HCT116 (cell line): Measurements from ENCODE around the gene SHISAL2B. TPM values are rescaled to one million over a fixed set of nuclear protein-coding genes. Genes with fewer than 3 reads are reported as not detected.

ENCODE experiments used
- ATAC-seq: fragments of 200-7000 bp; cut with Tn5 transposase; 2 replicates; pipeline ENCODE4 v1.9.1; 2020; ENCODE audit warnings: mild to moderate bottlenecking, moderate library complexity
- BruUV-seq: library from RNA; stranded (reverse); fragments of 400-500 nt; replicated peaks from 2 replicates; lab custom pipeline; 2021; lab: Mats Ljungman, UMichigan
- CTCF ChIA-PET: fragments of 300-600 bp; sonication (Branson Sonifier 250); formaldehyde crosslinking; loops from one replicate; lab custom pipeline; 2021; ENCODE audit warnings: antibody characterized with exemption; lab: Charles Lee
- POLR2A ChIA-PET: fragments of 300-600, 350-600 bp; sonication (Branson Sonifier 250); formaldehyde crosslinking; loops from one replicate; lab custom pipeline; 2021; ENCODE audit warnings: antibody characterized with exemption; lab: Charles Lee
- RAD21 ChIA-PET, 2 experiments: fragments of 300-600 bp; sonication (Branson Sonifier 250); formaldehyde crosslinking; loops; one replicate each; lab custom pipeline; 2023; ENCODE audit warnings: low total read pairs in 2 of 2; ENCODE audit not compliant: uncharacterized antibody in 2 of 2, unreplicated experiment in 2 of 2, low non-redundant PET in 1 of 2; lab: Charles Lee
- DNase-seq: peaks from one replicate; pipeline ENCODE4 v3.0.0-alpha.2; 2010; ENCODE audit warnings: low read depth, low spot score
- H2AFZ ChIP-seq: fragments of 200-600 bp; shearing (Covaris generic), sonication (generic); 2 replicates; pipeline ENCODE4 v1.6.1; 2017; ENCODE audit warnings: low read depth, mixed run types, mixed read lengths, antibody characterized with exemption, low read length; ENCODE audit not compliant: poor library complexity, severe bottlenecking
- H3K27ac ChIP-seq: 2 replicates; pipeline ENCODE4 v1.5.1; 2012; ENCODE audit warnings: low read depth, low read length
- H3K27me3 ChIP-seq: fragments of 200-600 bp; sonication (generic); 2 replicates; pipeline ENCODE4 v1.6.1; 2016; ENCODE audit warnings: mixed run types, low read length, mixed read lengths; ENCODE audit not compliant: insufficient read depth
- H3K36me3 ChIP-seq, 2 experiments: fragments of 200-500 bp in 1 of 2; fragments of 200-600 bp in 1 of 2; sonication (Bioruptor generic) in 1 of 2; sonication (generic) in 1 of 2; 2 replicates each; pipeline versions ENCODE4 v1.5.1 to v1.6.1; 2014 to 2016; ENCODE audit warnings: low read length in 2 of 2, inconsistent platforms in 1 of 2, mixed read lengths in 1 of 2, mixed run types in 1 of 2; ENCODE audit not compliant: insufficient read depth in 2 of 2, control insufficient read depth in 1 of 2
- H3K4me1 ChIP-seq, 2 experiments: fragments of 200-600 bp in 1 of 2; sonication (generic) in 1 of 2; 2 replicates each; pipeline versions ENCODE4 v1.5.1 to v1.6.1; 2012 to 2017; ENCODE audit warnings: low read length in 2 of 2, inconsistent platforms in 1 of 2, mild to moderate bottlenecking in 1 of 2, mixed read lengths in 1 of 2, mixed run types in 1 of 2, moderate library complexity in 1 of 2; ENCODE audit not compliant: insufficient read depth in 2 of 2, control insufficient read depth in 1 of 2
- H3K4me2 ChIP-seq: fragments of 200-600 bp; sonication (generic); 2 replicates; pipeline ENCODE4 v1.6.1; 2017; ENCODE audit warnings: mixed run types, low read length, mixed read lengths
- H3K4me3 ChIP-seq, 2 experiments: fragments of 200-600 bp in 1 of 2; sonication (generic) in 1 of 2; replicated peaks in 1 of 2; 2 replicates each; pipeline ENCODE4 v1.5.1; 2011 to 2016; ENCODE audit warnings: low read length in 2 of 2, control low read depth in 1 of 2, low read depth in 1 of 2, mild to moderate bottlenecking in 1 of 2, mixed read lengths in 1 of 2, mixed run types in 1 of 2
- H3K79me2 ChIP-seq: fragments of 200-600 bp; sonication (generic); 2 replicates; pipeline ENCODE4 v1.6.1; 2017; ENCODE audit warnings: mild to moderate bottlenecking, mixed run types, low read length, moderate library complexity, mixed read lengths; ENCODE audit not compliant: insufficient read depth
- H3K9ac ChIP-seq: fragments of 200-600 bp; sonication (generic); 2 replicates; pipeline ENCODE4 v1.6.1; 2016; ENCODE audit warnings: low read length, mixed read lengths
- H3K9me2 ChIP-seq: fragments of 200-600 bp; sonication (generic), shearing (Covaris generic); 2 replicates; pipeline ENCODE4 v1.6.1; 2017; ENCODE audit warnings: mixed run types, mild to moderate bottlenecking, moderate library complexity; ENCODE audit not compliant: insufficient read depth
- H3K9me3 ChIP-seq, 2 experiments: fragments of 200-500 bp in 1 of 2; fragments of 200-600 bp in 1 of 2; sonication (Bioruptor generic) in 1 of 2; sonication (generic) in 1 of 2; 2 replicates each; pipeline ENCODE4 v1.6.1; 2014 to 2017; ENCODE audit warnings: low read length in 2 of 2, mixed read lengths in 2 of 2, inconsistent platforms in 1 of 2, low read depth in 1 of 2, mild to moderate bottlenecking in 1 of 2, mixed run types in 1 of 2, moderate library complexity in 1 of 2; ENCODE audit not compliant: control insufficient read depth in 1 of 2, insufficient read depth in 1 of 2
- H4K20me1 ChIP-seq: fragments of 200-600 bp; sonication (generic), shearing (Covaris generic); 2 replicates; pipeline ENCODE4 v1.6.1; 2017; ENCODE audit warnings: mixed run types, mild to moderate bottlenecking, moderate library complexity; ENCODE audit not compliant: insufficient read depth
- CBX3 ChIP-seq: IDR thresholded peaks from 2 replicates; pipeline ENCODE4 v1.6.1; 2012; ENCODE audit warnings: low read depth
- CEBPB ChIP-seq: IDR thresholded peaks from 2 replicates; pipeline ENCODE4 v1.6.1; 2012; ENCODE audit warnings: low read depth
- CTCF ChIP-seq, 3 experiments: fragments of 200-600 bp in 1 of 3; sonication (generic) in 1 of 3; IDR thresholded peaks in 2 of 3; conservative IDR thresholded peaks in 1 of 3; 2 replicates each; pipeline ENCODE4 v1.5.1; 2012 to 2017; ENCODE audit warnings: low read depth in 2 of 3, low read length in 2 of 3, antibody characterized with exemption in 1 of 3, borderline replicate concordance in 1 of 3, control low read depth in 1 of 3, mild to moderate bottlenecking in 1 of 3, mixed read lengths in 1 of 3, mixed run types in 1 of 3, moderate library complexity in 1 of 3; ENCODE audit not compliant: insufficient read depth in 1 of 3
- EZH2 ChIP-seq: fragments of 200-600 bp; sonication (generic); IDR thresholded peaks from 2 replicates; pipeline ENCODE4 v1.6.1; 2017; ENCODE audit warnings: antibody characterized with exemption, mixed run types
- EZH2phosphoT487 ChIP-seq: fragments of 200-600 bp; IDR thresholded peaks from 2 replicates; pipeline ENCODE4 v1.6.1; 2018; ENCODE audit warnings: antibody characterized with exemption, borderline replicate concordance
- MAX ChIP-seq: IDR thresholded peaks from 2 replicates; pipeline ENCODE4 v1.6.1; 2012
- RAD21 ChIP-seq: IDR thresholded peaks from 2 replicates; pipeline ENCODE4 v1.6.1; 2012; ENCODE audit warnings: low read depth, mild to moderate bottlenecking
- REST ChIP-seq: IDR thresholded peaks from 2 replicates; pipeline ENCODE4 v1.6.1; 2012; ENCODE audit warnings: low read depth
- SP1 ChIP-seq: IDR thresholded peaks from 2 replicates; pipeline ENCODE4 v1.6.1; 2012; ENCODE audit warnings: low read depth
- TCF7L2 ChIP-seq: IDR thresholded peaks from 2 replicates; pipeline ENCODE4 v1.7.0; 2011; ENCODE audit warnings: borderline replicate concordance, inconsistent platforms; ENCODE audit not compliant: insufficient read depth, insufficient read length; ENCODE audit errors: extremely low read depth
- YY1 ChIP-seq: IDR thresholded peaks from 2 replicates; pipeline ENCODE4 v1.6.1; 2011; ENCODE audit warnings: low read length, low read depth, moderate library complexity, mild to moderate bottlenecking; ENCODE audit not compliant: insufficient replicate concordance; ENCODE audit errors: extremely low read depth
- ZBTB33 ChIP-seq: IDR thresholded peaks from 2 replicates; pipeline ENCODE4 v1.6.1; 2011; ENCODE audit warnings: mild to moderate bottlenecking, low read length, moderate library complexity; ENCODE audit not compliant: insufficient replicate concordance; ENCODE audit errors: extremely low read depth
- ZFX ChIP-seq: fragments of 450-650 bp; IDR thresholded peaks from 2 replicates; pipeline ENCODE4 v1.6.1; 2017
- ZNF274 ChIP-seq: fragments of 200-500 bp; sonication (Bioruptor generic); IDR thresholded peaks from 2 replicates; pipeline ENCODE4 v1.6.1; 2014; ENCODE audit warnings: mild to moderate bottlenecking, low read depth, low read length, inconsistent platforms
- intact Hi-C: fragments of 100-400 bp; cut with micrococcal nuclease; formaldehyde crosslinking; loops from 2 replicates; pipeline ENCODE4 v1.10.0; 2022
- total RNA-seq: library from RNA; stranded (reverse); gene quantifications from one replicate; pipeline ENCODE4 v1.2.1, GENCODE V29; 2021; ENCODE audit not compliant: unreplicated experiment

SHISAL2B gene
- total RNA-seq, 1 experiment from 2014 or later = not detected

- no peak overlapping the region for H3K4me3 ChIP-seq
- no peaks in the 10 kb centered on the region for H3K27me3 ChIP-seq
- no peaks in the 10 kb centered on the region for H4K20me1 ChIP-seq
- H3K9me3 ChIP-seq = no peaks in the 10 kb centered on the region
- no peak overlapping the region for H3K9ac ChIP-seq
- RAD21 ChIA-PET = no interaction called here
- H3K79me2 ChIP-seq = peaks cover 3% of the 10 kb centered on the region; the same call in 1 of the 2 replicates
- CTCF ChIA-PET = no interaction called here
- no TSS peak for BruUV-seq
- no peak overlapping the region for H2AFZ ChIP-seq
- H3K27ac ChIP-seq = no peak overlapping the region
- no peak for ATAC-seq
- no peak overlapping the region for H3K4me2 ChIP-seq
- TF ChIP-seq CBX3 (no peak), EZH2 (no peak), ZFX (no peak), MAX (no peak), YY1 (no peak), RAD21 (no peak), SP1 (no peak), TCF7L2 (no peak), ZBTB33 (no peak), EZH2phosphoT487 (no peak), REST (no peak), ZNF274 (no peak), CTCF (IDR thresholded peaks at IDR 0.05 in 2 of 3, conservative IDR thresholded peaks at IDR 0.05 in 1 of 3; ENCODE audit: borderline replicate concordance in 1 of 3, insufficient read depth in 1 of 3, low read depth in 2 of 3, low read length in 2 of 3) (no peak), CEBPB (no peak)
- TF ChIP-seq, all 23 proteins: peak for 0
- peaks cover 0 to 7% of the 10 kb centered on the region in 2 experiments; a peak in 1 of 4 replicates for H3K36me3 ChIP-seq
- POLR2A ChIA-PET = no interaction called here
- no peaks in the 10 kb centered on the region for H3K4me1 ChIP-seq
- intact Hi-C loops = no loop called here
- DNase-seq = no peak
- H3K9me2 ChIP-seq = no peaks in the 10 kb centered on the region
These were observed 52.5 kb downstream of the SHISAL2B start for GRCh38 chr5:64742821-64743220.
